Measurements from ENCODE around the gene CHD9NB. TPM values are rescaled to one million over a fixed set of nuclear protein-coding genes. Genes with fewer than 3 reads are reported as not detected.
A peak's percentile ranks its signal among the peaks of the same experiment; 100 is the strongest.

Gene CHD9NB
- total RNA-seq, 3 donors from 2014 or later = 1.3 to 16.4 (median 3.3) TPM

- Histone ChIP-seq H3K4me1 (peaks cover 13 to 56% of the 10 kb centered on the region in 2 donors), H3K36me3 (no peaks in the 10 kb centered on the region), H3K27ac (peak overlapping the region; percentile 63 to 92), H3K27me3 (no peaks in the 10 kb centered on the region), H3K4me3 (no peak overlapping the region), H3K9me3 (no peaks in the 10 kb centered on the region)
- DNase-seq (ENCODE audit: low spot score in 2 of 2) = no peak
- TF ChIP-seq POLR2AphosphoS5 (IDR thresholded peaks at IDR 0.05) (no peak), POLR2A (IDR thresholded peaks at IDR 0.05) (no peak)
- TF ChIP-seq, protein P1, sequence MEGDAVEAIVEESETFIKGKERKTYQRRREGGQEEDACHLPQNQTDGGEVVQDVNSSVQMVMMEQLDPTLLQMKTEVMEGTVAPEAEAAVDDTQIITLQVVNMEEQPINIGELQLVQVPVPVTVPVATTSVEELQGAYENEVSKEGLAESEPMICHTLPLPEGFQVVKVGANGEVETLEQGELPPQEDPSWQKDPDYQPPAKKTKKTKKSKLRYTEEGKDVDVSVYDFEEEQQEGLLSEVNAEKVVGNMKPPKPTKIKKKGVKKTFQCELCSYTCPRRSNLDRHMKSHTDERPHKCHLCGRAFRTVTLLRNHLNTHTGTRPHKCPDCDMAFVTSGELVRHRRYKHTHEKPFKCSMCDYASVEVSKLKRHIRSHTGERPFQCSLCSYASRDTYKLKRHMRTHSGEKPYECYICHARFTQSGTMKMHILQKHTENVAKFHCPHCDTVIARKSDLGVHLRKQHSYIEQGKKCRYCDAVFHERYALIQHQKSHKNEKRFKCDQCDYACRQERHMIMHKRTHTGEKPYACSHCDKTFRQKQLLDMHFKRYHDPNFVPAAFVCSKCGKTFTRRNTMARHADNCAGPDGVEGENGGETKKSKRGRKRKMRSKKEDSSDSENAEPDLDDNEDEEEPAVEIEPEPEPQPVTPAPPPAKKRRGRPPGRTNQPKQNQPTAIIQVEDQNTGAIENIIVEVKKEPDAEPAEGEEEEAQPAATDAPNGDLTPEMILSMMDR (IDR thresholded peaks at IDR 0.05) = no peak
- intact Hi-C loops (cut with DNase I; ENCODE audit: low total_unique reads) = no loop called here
Measured at GRCh38 chr16:53082509-53082908, 29.8 kb upstream of the CHD9NB start.

- Histone ChIP-seq H3K27me3 (no peaks in the 10 kb centered on the region), H3K4me3 (no peak overlapping the region), H3K27ac (peak overlapping the region; percentile 81 to 92), H3K9me3 (no peaks in the 10 kb centered on the region), H3K36me3 (no peaks in the 10 kb centered on the region), H3K4me1 (peaks cover 13 to 52% of the 10 kb centered on the region in 2 donors)
- DNase-seq (ENCODE audit: low spot score in 2 of 2) = no peak
- TF ChIP-seq, protein P1 (IDR thresholded peaks at IDR 0.05) = no peak
- TF ChIP-seq POLR2AphosphoS5 (IDR thresholded peaks at IDR 0.05) (no peak), POLR2A (IDR thresholded peaks at IDR 0.05) (no peak)
- intact Hi-C loops (cut with DNase I; ENCODE audit: low total_unique reads) = no loop called here
Measured at GRCh38 chr16:53081686-53082407, 29.1 kb upstream of the CHD9NB start.

DNA sequence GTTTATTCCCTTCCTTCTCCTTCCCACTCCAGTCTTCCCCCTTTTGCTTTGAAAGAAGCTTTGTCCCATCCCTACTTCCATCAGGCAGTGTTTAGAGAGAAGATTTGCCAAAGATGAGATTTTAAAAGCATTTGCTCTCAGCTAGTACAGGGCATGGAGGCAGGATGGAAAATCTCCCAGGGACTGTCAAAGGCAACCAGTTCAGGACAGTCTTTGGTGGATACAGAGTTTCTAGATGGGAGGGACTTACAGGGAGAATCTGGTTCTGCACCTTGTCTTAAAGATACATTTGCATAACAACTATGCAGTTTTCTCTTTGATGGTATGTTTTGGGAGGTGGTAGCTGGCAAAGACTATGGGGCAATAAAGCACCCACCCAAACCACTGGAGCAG, 28.3 kb upstream of the CHD9NB start:
- Histone ChIP-seq H3K36me3 (no peaks in the 10 kb centered on the region), H3K27ac (peak overlapping the region; percentile 81 to 84), H3K27me3 (no peaks in the 10 kb centered on the region), H3K4me3 (peak overlapping the region in 1 of 3 donors; percentile 41), H3K4me1 (peaks cover 9 to 44% of the 10 kb centered on the region in 2 donors), H3K9me3 (no peaks in the 10 kb centered on the region)
- TF ChIP-seq POLR2A (IDR thresholded peaks at IDR 0.05) (no peak), POLR2AphosphoS5 (IDR thresholded peaks at IDR 0.05) (no peak)
- TF ChIP-seq, protein P1 (IDR thresholded peaks at IDR 0.05) = no peak
- intact Hi-C loops (cut with DNase I; ENCODE audit: low total_unique reads) = no loop called here
- no peak for DNase-seq (ENCODE audit: low spot score in 2 of 2)

- no peaks in the 10 kb centered on the region for H3K27me3 ChIP-seq
- H3K36me3 ChIP-seq = no peaks in the 10 kb centered on the region
- TF ChIP-seq POLR2AphosphoS5 (IDR thresholded peaks at IDR 0.05) (peak in 1 of 3 donors; percentile 12), POLR2A (IDR thresholded peaks at IDR 0.05) (no peak)
- intact Hi-C loops (cut with DNase I; ENCODE audit: low total_unique reads) = no loop called here
- peaks cover 4 to 40% of the 10 kb centered on the region in 2 donors for H3K4me1 ChIP-seq
- H3K27ac ChIP-seq = peak overlapping the region; percentile 81 to 84
- H3K9me3 ChIP-seq = no peaks in the 10 kb centered on the region
- H3K4me3 ChIP-seq = peak overlapping the region in 2 of 3 donors; percentile 20 to 41
- peak in 1 of 2 donors; percentile 70 for DNase-seq (ENCODE audit: low spot score in 2 of 2)
Measured at GRCh38 chr16:53080345-53081031, 27.8 kb upstream of the CHD9NB start.

DNA sequence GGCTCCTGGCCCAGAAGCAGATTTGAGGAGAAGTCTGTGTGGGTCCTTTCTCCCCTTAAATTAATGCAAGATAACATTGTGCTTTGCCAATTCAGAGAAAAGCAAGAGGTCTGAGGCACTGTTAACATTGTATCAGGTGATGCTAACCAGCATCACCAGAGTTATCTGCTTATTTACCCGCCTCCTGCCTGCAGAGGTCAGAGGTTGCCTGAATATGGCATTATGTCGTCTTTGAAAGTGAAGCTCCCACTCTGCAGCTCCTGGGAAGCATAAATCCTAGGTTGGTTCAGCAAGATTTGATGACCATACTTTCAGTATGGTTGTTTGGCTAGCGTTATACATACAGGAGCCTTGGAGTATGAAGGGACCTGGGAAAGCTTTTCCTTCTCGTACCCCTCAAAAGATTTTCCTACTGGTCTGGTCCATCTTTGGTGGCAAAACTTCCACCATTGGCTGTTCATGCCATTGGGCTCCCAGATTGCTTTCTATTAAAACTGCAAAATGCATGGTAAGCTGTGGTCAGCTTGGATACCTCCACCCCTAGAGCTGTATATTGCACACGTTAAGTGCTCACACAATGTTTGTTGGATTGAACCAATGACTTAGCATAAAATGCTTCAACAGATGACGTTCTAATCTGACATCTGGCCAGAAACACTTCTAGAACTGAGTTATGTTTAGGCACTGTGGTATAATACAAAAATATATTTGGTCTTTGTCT, 26.2 kb upstream of the CHD9NB start:
- Histone ChIP-seq H3K4me3 (no peak overlapping the region), H3K9me3 (no peaks in the 10 kb centered on the region), H3K36me3 (no peaks in the 10 kb centered on the region), H3K27ac (peak overlapping the region; percentile 81 to 84), H3K27me3 (no peaks in the 10 kb centered on the region), H3K4me1 (peaks cover 0 to 30% of the 10 kb centered on the region in 2 donors)
- TF ChIP-seq POLR2A (IDR thresholded peaks at IDR 0.05) (no peak), POLR2AphosphoS5 (IDR thresholded peaks at IDR 0.05) (no peak)
- TF ChIP-seq, protein P1 (IDR thresholded peaks at IDR 0.05) = no peak
- no peak for DNase-seq (ENCODE audit: low spot score in 2 of 2)
- intact Hi-C loops (cut with DNase I; ENCODE audit: low total_unique reads) = no loop called here

Measured in breast epithelium (tissue), 4 donors.